Measurements from ENCODE around the gene LARGE1. TPM values are rescaled to one million over a fixed set of nuclear protein-coding genes. Genes with fewer than 3 reads are reported as not detected.

LARGE1 gene
- total RNA-seq, 1 donor = 22.8 TPM

DNA sequence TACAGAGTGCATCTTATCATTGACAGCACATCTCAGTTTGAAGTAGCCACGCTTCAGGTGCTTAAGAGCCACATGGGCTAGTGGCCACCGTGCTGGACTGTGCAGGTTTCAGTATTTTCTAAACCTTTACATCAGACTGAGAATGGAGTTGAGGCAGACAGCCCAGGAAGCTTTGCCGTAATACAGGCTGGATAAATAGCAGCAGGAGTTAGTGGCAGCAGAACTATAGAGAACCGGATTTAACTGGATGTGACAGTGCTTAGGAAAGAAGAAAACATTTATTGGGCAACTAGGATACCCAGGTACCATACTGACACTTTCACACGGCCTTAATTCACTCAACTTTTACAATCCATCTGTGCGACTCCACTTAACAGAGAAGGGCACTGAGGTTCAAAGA is 145.5 kb downstream of the LARGE1 start:
- Histone ChIP-seq H3K79me2 (ENCODE audit: insufficient read depth, low read length) (no peaks in the 10 kb centered on the region), H4K20me1 (ENCODE audit: insufficient read depth, low read length) (peaks cover 4% of the 10 kb centered on the region), H3K4me2 (ENCODE audit: insufficient read depth, low read length) (no peak overlapping the region), H3K4me3 (ENCODE audit: insufficient read depth, low read length) (no peak overlapping the region), H3K36me3 (ENCODE audit: insufficient read depth, low read length) (no peaks in the 10 kb centered on the region), H3K9me3 (ENCODE audit: low read depth, low read length) (no peaks in the 10 kb centered on the region), H3K27me3 (ENCODE audit: insufficient read depth, low read length) (no peaks in the 10 kb centered on the region), H3K27ac (ENCODE audit: low read depth, low read length) (no peak overlapping the region), H2AFZ (ENCODE audit: low read length) (no peak overlapping the region), H3K4me1 (ENCODE audit: insufficient read depth, low read length) (no peaks in the 10 kb centered on the region)
- TF ChIP-seq, protein P1, sequence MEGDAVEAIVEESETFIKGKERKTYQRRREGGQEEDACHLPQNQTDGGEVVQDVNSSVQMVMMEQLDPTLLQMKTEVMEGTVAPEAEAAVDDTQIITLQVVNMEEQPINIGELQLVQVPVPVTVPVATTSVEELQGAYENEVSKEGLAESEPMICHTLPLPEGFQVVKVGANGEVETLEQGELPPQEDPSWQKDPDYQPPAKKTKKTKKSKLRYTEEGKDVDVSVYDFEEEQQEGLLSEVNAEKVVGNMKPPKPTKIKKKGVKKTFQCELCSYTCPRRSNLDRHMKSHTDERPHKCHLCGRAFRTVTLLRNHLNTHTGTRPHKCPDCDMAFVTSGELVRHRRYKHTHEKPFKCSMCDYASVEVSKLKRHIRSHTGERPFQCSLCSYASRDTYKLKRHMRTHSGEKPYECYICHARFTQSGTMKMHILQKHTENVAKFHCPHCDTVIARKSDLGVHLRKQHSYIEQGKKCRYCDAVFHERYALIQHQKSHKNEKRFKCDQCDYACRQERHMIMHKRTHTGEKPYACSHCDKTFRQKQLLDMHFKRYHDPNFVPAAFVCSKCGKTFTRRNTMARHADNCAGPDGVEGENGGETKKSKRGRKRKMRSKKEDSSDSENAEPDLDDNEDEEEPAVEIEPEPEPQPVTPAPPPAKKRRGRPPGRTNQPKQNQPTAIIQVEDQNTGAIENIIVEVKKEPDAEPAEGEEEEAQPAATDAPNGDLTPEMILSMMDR (IDR thresholded peaks at IDR 0.05; ENCODE audit: extremely low read depth, low read depth, low read length) = no peak
- DNase-seq (ENCODE audit: insufficient read length, low spot score, missing footprints) = no peak

DNA sequence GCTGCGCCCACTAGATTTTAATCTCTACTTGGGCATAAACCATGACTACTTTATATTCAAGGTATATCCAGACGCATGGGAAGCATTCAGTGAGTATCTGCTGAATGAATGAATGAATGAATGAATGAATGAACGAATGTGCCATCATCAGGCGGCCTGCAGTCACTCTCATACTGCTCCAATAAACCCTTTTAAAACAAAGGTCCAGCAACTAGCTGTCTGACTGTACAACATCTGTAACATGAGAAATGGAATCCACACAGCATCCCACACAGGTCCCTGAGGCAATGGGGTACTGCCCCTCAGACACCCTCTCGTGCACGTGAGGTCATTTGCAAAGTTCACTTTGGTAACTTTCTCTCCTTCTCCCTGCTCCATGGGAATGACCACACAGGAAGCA is 147.5 kb downstream of the LARGE1 start:
- TF ChIP-seq, protein P1 (IDR thresholded peaks at IDR 0.05; ENCODE audit: extremely low read depth, low read depth, low read length) = no peak
- DNase-seq (ENCODE audit: insufficient read length, low spot score, missing footprints) = peak; percentile 73
- Histone ChIP-seq H3K4me2 (ENCODE audit: insufficient read depth, low read length) (no peak overlapping the region), H4K20me1 (ENCODE audit: insufficient read depth, low read length) (peaks cover 8% of the 10 kb centered on the region), H3K27ac (ENCODE audit: low read depth, low read length) (no peak overlapping the region), H3K9me3 (ENCODE audit: low read depth, low read length) (no peaks in the 10 kb centered on the region), H3K79me2 (ENCODE audit: insufficient read depth, low read length) (no peaks in the 10 kb centered on the region), H3K4me3 (ENCODE audit: insufficient read depth, low read length) (no peak overlapping the region), H2AFZ (ENCODE audit: low read length) (no peak overlapping the region), H3K36me3 (ENCODE audit: insufficient read depth, low read length) (no peaks in the 10 kb centered on the region), H3K27me3 (ENCODE audit: insufficient read depth, low read length) (no peaks in the 10 kb centered on the region), H3K4me1 (ENCODE audit: insufficient read depth, low read length) (no peaks in the 10 kb centered on the region)

GRCh38 chr22:33771136-33771535 is 149.1 kb downstream of the LARGE1 start:
- Histone ChIP-seq H3K27ac (ENCODE audit: low read depth, low read length) (no peak overlapping the region), H2AFZ (ENCODE audit: low read length) (no peak overlapping the region), H3K4me3 (ENCODE audit: insufficient read depth, low read length) (no peak overlapping the region), H3K79me2 (ENCODE audit: insufficient read depth, low read length) (no peaks in the 10 kb centered on the region), H3K9me3 (ENCODE audit: low read depth, low read length) (no peaks in the 10 kb centered on the region), H3K4me1 (ENCODE audit: insufficient read depth, low read length) (no peaks in the 10 kb centered on the region), H3K4me2 (ENCODE audit: insufficient read depth, low read length) (no peak overlapping the region), H3K36me3 (ENCODE audit: insufficient read depth, low read length) (no peaks in the 10 kb centered on the region), H4K20me1 (ENCODE audit: insufficient read depth, low read length) (peaks cover 5% of the 10 kb centered on the region), H3K27me3 (ENCODE audit: insufficient read depth, low read length) (no peaks in the 10 kb centered on the region)
- TF ChIP-seq, protein P1 (IDR thresholded peaks at IDR 0.05; ENCODE audit: extremely low read depth, low read depth, low read length) = no peak
- DNase-seq (ENCODE audit: insufficient read length, low spot score, missing footprints) = no peak

GRCh38 chr22:33770723-33771122 is 149.6 kb downstream of the LARGE1 start:
- no peaks in the 10 kb centered on the region for H3K9me3 ChIP-seq (ENCODE audit: low read depth, low read length)
- H3K36me3 ChIP-seq (ENCODE audit: insufficient read depth, low read length) = no peaks in the 10 kb centered on the region
- no peak for DNase-seq (ENCODE audit: insufficient read length, low spot score, missing footprints)
- H3K27ac ChIP-seq (ENCODE audit: low read depth, low read length) = no peak overlapping the region
- H3K79me2 ChIP-seq (ENCODE audit: insufficient read depth, low read length) = no peaks in the 10 kb centered on the region
- no peaks in the 10 kb centered on the region for H3K27me3 ChIP-seq (ENCODE audit: insufficient read depth, low read length)
- H3K4me1 ChIP-seq (ENCODE audit: insufficient read depth, low read length) = no peaks in the 10 kb centered on the region
- H3K4me3 ChIP-seq (ENCODE audit: insufficient read depth, low read length) = no peak overlapping the region
- H4K20me1 ChIP-seq (ENCODE audit: insufficient read depth, low read length) = peaks cover 5% of the 10 kb centered on the region
- no peak overlapping the region for H3K4me2 ChIP-seq (ENCODE audit: insufficient read depth, low read length)
- TF ChIP-seq, protein P1 (IDR thresholded peaks at IDR 0.05; ENCODE audit: extremely low read depth, low read depth, low read length) = no peak
- no peak overlapping the region for H2AFZ ChIP-seq (ENCODE audit: low read length)

Data from osteoblast (primary cell).